Astrocyte of the spinal cord (primary cell): ENCODE data around the gene TMEM221.

ENCODE experiments used
- DNase-seq: peaks from one replicate; pipeline ENCODE4 v3.0.0; 2011; ENCODE audit warnings: low read depth, low spot score
- H3K4me3 ChIP-seq: 2 replicates; pipeline ENCODE4 v1.5.1; 2011; ENCODE audit warnings: low read depth, mild to moderate bottlenecking, low read length, moderate library complexity
- CTCF ChIP-seq: IDR thresholded peaks from 2 replicates; pipeline ENCODE4 v1.5.1; 2012; ENCODE audit warnings: low read depth, mild to moderate bottlenecking, low read length, inconsistent platforms
- in situ Hi-C: cut with HindIII; loops from 2 replicates; pipeline ENCODE4 v1.10.0; 2017; ENCODE audit warnings: low sequenced_read_pairs

Gene TMEM221

DNA sequence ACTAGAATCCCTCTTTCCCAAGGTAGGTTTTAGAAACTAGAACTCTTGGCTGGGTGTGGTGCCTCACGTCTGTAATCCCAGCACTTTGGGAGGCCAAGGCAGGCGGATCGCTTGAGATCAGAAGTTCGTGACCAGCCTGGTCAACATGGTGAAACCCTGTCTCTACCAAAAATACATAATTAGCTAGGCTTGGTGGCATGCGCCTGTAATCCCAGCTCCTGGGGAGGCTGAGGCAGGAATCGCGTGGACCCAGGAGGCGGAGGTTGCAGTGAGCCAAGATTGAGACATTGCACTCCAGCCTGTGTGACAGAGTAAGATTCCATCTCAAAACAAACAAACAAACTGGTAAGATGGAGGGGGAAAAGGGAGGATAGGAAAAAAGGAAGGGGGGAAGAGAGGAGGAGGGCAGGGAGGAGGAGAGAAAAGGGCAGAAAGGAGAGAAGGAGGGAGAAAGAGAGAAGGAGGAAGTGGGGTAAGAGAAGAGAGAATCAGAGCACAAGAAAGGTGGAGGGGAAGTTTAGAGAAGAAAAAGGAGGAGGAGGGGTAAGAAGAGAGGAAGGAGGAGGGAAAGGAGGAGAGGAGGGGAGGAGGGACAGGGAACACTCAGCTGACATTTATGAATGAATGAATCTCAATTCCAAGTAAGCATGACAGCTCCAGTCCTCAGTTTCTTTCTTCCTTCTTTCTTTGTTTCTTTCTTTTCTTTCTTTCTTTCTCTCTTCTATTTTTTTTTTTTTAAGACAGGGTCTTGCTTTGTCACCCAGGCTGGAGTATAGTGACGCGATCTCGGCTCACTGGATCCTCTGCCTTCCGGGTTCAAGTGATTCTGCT lies 19.2 kb upstream of the TMEM221 start:
- TF ChIP-seq CTCF = no peak
- no peak for DNase-seq
- in situ Hi-C loops = no loop called here
- no peak overlapping the region for H3K4me3 ChIP-seq

- DNase-seq = no peak
- no peak for TF ChIP-seq CTCF
- H3K4me3 ChIP-seq = no peak overlapping the region
- in situ Hi-C loops = no loop called here
Measured at GRCh38 chr19:17466487-17466850, 18.0 kb upstream of the TMEM221 start.

GRCh38 chr19:17460372-17461230 lies 12.1 kb upstream of the TMEM221 start, which contains the start of gene NXNL1:
TSS of gene NXNL1 (minus strand) at chr19:17460926. CDS start at chr19:17460869, 57 bp downstream.
- no peak for DNase-seq
- no peak for TF ChIP-seq CTCF
- in situ Hi-C loops = no loop called here
- no peak within 1 kb of the TSS for H3K4me3 ChIP-seq

GRCh38 chr19:17458970-17459369 lies 10.5 kb upstream of the TMEM221 start:
- no peak overlapping the region for H3K4me3 ChIP-seq
- in situ Hi-C loops = no loop called here
- DNase-seq = no peak
- TF ChIP-seq CTCF = no peak

DNA sequence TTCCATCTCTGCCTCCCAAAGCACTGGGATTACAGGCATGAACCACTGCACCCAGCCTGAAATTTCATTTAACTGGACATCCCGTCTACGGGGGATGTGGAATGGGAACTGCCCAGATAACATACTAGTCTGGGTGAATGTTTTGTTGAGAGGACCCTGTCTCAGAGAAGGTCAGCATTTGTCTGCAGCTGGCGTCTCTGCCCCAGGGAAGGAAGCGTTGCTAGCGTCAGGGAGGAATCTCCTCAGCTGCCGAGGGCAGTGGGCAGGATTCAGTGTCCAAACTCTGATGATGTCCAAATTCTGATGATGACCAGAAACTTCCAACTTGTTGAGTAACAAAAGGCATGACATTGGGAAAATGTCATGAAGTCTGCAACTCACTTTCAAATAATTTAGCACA lies 9.1 kb upstream of the TMEM221 start:
- no peak for DNase-seq
- no peak overlapping the region for H3K4me3 ChIP-seq
- TF ChIP-seq CTCF = no peak
- in situ Hi-C loops = no loop called here

GRCh38 chr19:17456127-17456526 lies 7.7 kb upstream of the TMEM221 start:
- H3K4me3 ChIP-seq = no peak overlapping the region
- DNase-seq = no peak
- in situ Hi-C loops = no loop called here
- no peak for TF ChIP-seq CTCF
